Breast epithelium (tissue), 4 donors: ENCODE results near the gene PIWIL1. TPM values are rescaled to one million over a fixed set of nuclear protein-coding genes. Genes with fewer than 3 reads are reported as not detected.

Experiments used
- DNase-seq, 2 donors: peaks; one replicate each; pipeline ENCODE4 v3.0.0-alpha.2; 2019; ENCODE audit warnings: low spot score in 2 of 2
- H3K27ac ChIP-seq, 2 donors: fragments of 200-600 bp; sonication (generic) in 1 of 2; one replicate each; pipeline ENCODE4 v1.5.1; 2016 to 2019; ENCODE audit warnings: mild to moderate bottlenecking in 1 of 2
- H3K27me3 ChIP-seq, 2 donors: fragments of 200-600 bp; sonication (generic) in 1 of 2; one replicate each; pipeline versions ENCODE4 v1.5.1 to v1.6.0; 2017 to 2019; ENCODE audit warnings: control low read depth in 1 of 2, mild to moderate bottlenecking in 1 of 2
- H3K36me3 ChIP-seq: fragments of 200-600 bp; one replicate; pipeline ENCODE4 v1.5.1; 2019
- H3K4me1 ChIP-seq, 2 donors: fragments of 200-600 bp; sonication (generic); one replicate each; pipeline ENCODE4 v1.5.1; 2016 to 2019; ENCODE audit warnings: control low read depth in 1 of 2
- H3K4me3 ChIP-seq, 3 donors: fragments of 200-600 bp; sonication (generic); 1 replicate in 2 of 3; 2 replicates in 1 of 3; pipeline ENCODE4 v1.5.1; 2016 to 2019; ENCODE audit warnings: mild to moderate bottlenecking in 3 of 3, moderate library complexity in 2 of 3
- H3K9me3 ChIP-seq, 2 donors: fragments of 200-600 bp; sonication (generic) in 1 of 2; one replicate each; pipeline ENCODE4 v1.5.1; 2016 to 2019; ENCODE audit warnings: control low read depth in 1 of 2
- CTCF ChIP-seq, 3 donors: fragments of 450-650 bp; IDR thresholded peaks; one replicate each; pipeline ENCODE4 v1.5.1; 2016 to 2017; ENCODE audit warnings: antibody characterized with exemption in 3 of 3, mild to moderate bottlenecking in 3 of 3, moderate library complexity in 3 of 3
- POLR2A ChIP-seq: fragments of 450-650 bp; IDR thresholded peaks from one replicate; pipeline ENCODE4 v1.6.1; 2016; ENCODE audit warnings: antibody characterized with exemption, mild to moderate bottlenecking, moderate library complexity
- POLR2AphosphoS5 ChIP-seq, 3 donors: sonication (generic); formaldehyde crosslinking; IDR thresholded peaks; one replicate each; pipeline ENCODE4 v1.6.1; 2017; ENCODE audit warnings: antibody characterized with exemption in 3 of 3
- intact Hi-C: fragments of 100-400 bp; cut with DNase I; formaldehyde crosslinking; loops from one replicate; pipeline ENCODE4 v1.15.1; 2023; ENCODE audit warnings: low total_unique reads
- total RNA-seq, 3 donors: library from RNA; depleted of rRNA; stranded (reverse); fragments of >200 nt; gene quantifications; one replicate each; pipeline ENCODE4 v1.1.0, GENCODE V29; 2016

Gene PIWIL1
- total RNA-seq, 3 donors from 2014 or later = under 0.01 TPM; not detected in 2

- Histone ChIP-seq H3K9me3 (no peaks in the 10 kb centered on the region), H3K27ac (no peak overlapping the region), H3K27me3 (peaks cover 0 to 53% of the 10 kb centered on the region in 2 donors), H3K4me1 (no peaks in the 10 kb centered on the region), H3K4me3 (no peak overlapping the region), H3K36me3 (no peaks in the 10 kb centered on the region)
- intact Hi-C loops = no loop called here
- TF ChIP-seq POLR2A = no peak
- no peak for TF ChIP-seq POLR2AphosphoS5 (IDR thresholded peaks at IDR 0.05)
- no peak for TF ChIP-seq CTCF (IDR thresholded peaks at IDR 0.05)
- DNase-seq = no peak
Observed at GRCh38 chr12:130374083-130374482, 36.4 kb downstream of the PIWIL1 start.

GRCh38 chr12:130375296-130376287, 37.9 kb downstream of the PIWIL1 start:
- no peaks in the 10 kb centered on the region for H3K4me1 ChIP-seq
- intact Hi-C loops = no loop called here
- no peak for DNase-seq
- TF ChIP-seq POLR2AphosphoS5 (IDR thresholded peaks at IDR 0.05) = no peak
- TF ChIP-seq POLR2A = no peak
- no peaks in the 10 kb centered on the region for H3K36me3 ChIP-seq
- peaks cover 0 to 48% of the 10 kb centered on the region in 2 donors for H3K27me3 ChIP-seq
- H3K9me3 ChIP-seq = no peaks in the 10 kb centered on the region
- H3K4me3 ChIP-seq = no peak overlapping the region
- H3K27ac ChIP-seq = no peak overlapping the region

- intact Hi-C loops = no loop called here
- Histone ChIP-seq H3K4me3 (no peak overlapping the region), H3K36me3 (no peaks in the 10 kb centered on the region), H3K27me3 (peaks cover 0 to 2% of the 10 kb centered on the region in 2 donors), H3K4me1 (no peaks in the 10 kb centered on the region), H3K9me3 (no peaks in the 10 kb centered on the region), H3K27ac (no peak overlapping the region)
- TF ChIP-seq POLR2AphosphoS5 (IDR thresholded peaks at IDR 0.05) = no peak
- TF ChIP-seq CTCF (IDR thresholded peaks at IDR 0.05) = no peak
- no peak for TF ChIP-seq POLR2A
- no peak for DNase-seq
Observed at GRCh38 chr12:130382818-130383217, 45.1 kb downstream of the PIWIL1 start.

- Histone ChIP-seq H3K27me3 (no peaks in the 10 kb centered on the region), H3K4me3 (no peak overlapping the region), H3K4me1 (no peaks in the 10 kb centered on the region), H3K27ac (no peak overlapping the region), H3K36me3 (no peaks in the 10 kb centered on the region), H3K9me3 (no peaks in the 10 kb centered on the region)
- TF ChIP-seq POLR2AphosphoS5 (IDR thresholded peaks at IDR 0.05) (no peak), CTCF (IDR thresholded peaks at IDR 0.05) (no peak), POLR2A (no peak)
- intact Hi-C loops = no loop called here
- DNase-seq = no peak
Observed at GRCh38 chr12:130384234-130384633, 46.5 kb downstream of the PIWIL1 start.

GRCh38 chr12:130385193-130385592, 47.5 kb downstream of the PIWIL1 start:
- Histone ChIP-seq H3K27me3 (no peaks in the 10 kb centered on the region), H3K9me3 (no peaks in the 10 kb centered on the region), H3K4me3 (no peak overlapping the region), H3K27ac (no peak overlapping the region), H3K36me3 (no peaks in the 10 kb centered on the region), H3K4me1 (no peaks in the 10 kb centered on the region)
- intact Hi-C loops = no loop called here
- TF ChIP-seq CTCF (IDR thresholded peaks at IDR 0.05) = no peak
- no peak for TF ChIP-seq POLR2AphosphoS5 (IDR thresholded peaks at IDR 0.05)
- no peak for TF ChIP-seq POLR2A
- no peak for DNase-seq
